Measurements from ENCODE around the gene ARL4A. TPM values are rescaled to one million over a fixed set of nuclear protein-coding genes. Genes with fewer than 3 reads are reported as not detected.

Gene ARL4A
- total and polyA plus RNA-seq, 4 donors: 54.3 to 185 (median 77.6) TPM

- Histone ChIP-seq H3K4me3 (ENCODE audit: low read depth, low read length) (no peak overlapping the region), H3K27me3 (ENCODE audit: control insufficient read depth, insufficient read depth, low read length) (no peaks in the 10 kb centered on the region), H3K36me3 (ENCODE audit: control insufficient read depth, insufficient read depth, low read length) (no peaks in the 10 kb centered on the region), H3K27ac (ENCODE audit: low read depth, low read length) (no peak overlapping the region), H3K9me3 (ENCODE audit: control insufficient read depth, insufficient read depth, low read length) (no peaks in the 10 kb centered on the region), H3K4me1 (ENCODE audit: control insufficient read depth, insufficient read depth, low read length) (peaks cover 3% of the 10 kb centered on the region)
- WGBS (ENCODE audit: insufficient coverage): 100% methylated on average over 1 of the region's 1 CpG
- no peak for DNase-seq (ENCODE audit: low read depth in 4 of 6, low spot score in 6 of 6)
These were observed 43.8 kb downstream of the ARL4A start for GRCh38 chr7:12731214-12731656.

GRCh38 chr7:12731775-12732174 is 44.3 kb downstream of the ARL4A start:
- Histone ChIP-seq H3K9me3 (ENCODE audit: control insufficient read depth, insufficient read depth, low read length) (no peaks in the 10 kb centered on the region), H3K27me3 (ENCODE audit: control insufficient read depth, insufficient read depth, low read length) (no peaks in the 10 kb centered on the region), H3K36me3 (ENCODE audit: control insufficient read depth, insufficient read depth, low read length) (no peaks in the 10 kb centered on the region), H3K4me1 (ENCODE audit: control insufficient read depth, insufficient read depth, low read length) (peaks cover 3% of the 10 kb centered on the region), H3K4me3 (ENCODE audit: low read depth, low read length) (no peak overlapping the region), H3K27ac (ENCODE audit: low read depth, low read length) (no peak overlapping the region)
- no peak for DNase-seq (ENCODE audit: low read depth in 4 of 6, low spot score in 6 of 6)
- no CpG with 5 or more reads among the region's 2 CpGs for WGBS (ENCODE audit: insufficient coverage)

- Histone ChIP-seq H3K27me3 (ENCODE audit: control insufficient read depth, insufficient read depth, low read length) (no peaks in the 10 kb centered on the region), H3K36me3 (ENCODE audit: control insufficient read depth, insufficient read depth, low read length) (no peaks in the 10 kb centered on the region), H3K4me3 (ENCODE audit: low read depth, low read length) (no peak overlapping the region), H3K4me1 (ENCODE audit: control insufficient read depth, insufficient read depth, low read length) (peaks cover 3% of the 10 kb centered on the region), H3K9me3 (ENCODE audit: control insufficient read depth, insufficient read depth, low read length) (no peaks in the 10 kb centered on the region), H3K27ac (ENCODE audit: low read depth, low read length) (no peak overlapping the region)
- 100% methylated on average over 1 of the region's 1 CpG for WGBS (ENCODE audit: insufficient coverage)
- DNase-seq (ENCODE audit: low read depth in 4 of 6, low spot score in 6 of 6): no peak
These were observed 45.0 kb downstream of the ARL4A start for GRCh38 chr7:12732428-12732827.

- no peaks in the 10 kb centered on the region for H3K27me3 ChIP-seq (ENCODE audit: control insufficient read depth, insufficient read depth, low read length)
- H3K9me3 ChIP-seq (ENCODE audit: control insufficient read depth, insufficient read depth, low read length): no peaks in the 10 kb centered on the region
- H3K4me1 ChIP-seq (ENCODE audit: control insufficient read depth, insufficient read depth, low read length): no peaks in the 10 kb centered on the region
- no peak for DNase-seq (ENCODE audit: low read depth in 4 of 6, low spot score in 6 of 6)
- WGBS (ENCODE audit: insufficient coverage): no CpG with 5 or more reads among the region's 3 CpGs
- no peak overlapping the region for H3K27ac ChIP-seq (ENCODE audit: low read depth, low read length)
- no peak overlapping the region for H3K4me3 ChIP-seq (ENCODE audit: low read depth, low read length)
- no peaks in the 10 kb centered on the region for H3K36me3 ChIP-seq (ENCODE audit: control insufficient read depth, insufficient read depth, low read length)
These were observed 48.5 kb downstream of the ARL4A start for GRCh38 chr7:12735923-12736322.

- Histone ChIP-seq H3K4me3 (ENCODE audit: low read depth, low read length) (no peak overlapping the region), H3K36me3 (ENCODE audit: control insufficient read depth, insufficient read depth, low read length) (no peaks in the 10 kb centered on the region), H3K27me3 (ENCODE audit: control insufficient read depth, insufficient read depth, low read length) (no peaks in the 10 kb centered on the region), H3K4me1 (ENCODE audit: control insufficient read depth, insufficient read depth, low read length) (no peaks in the 10 kb centered on the region), H3K27ac (ENCODE audit: low read depth, low read length) (no peak overlapping the region), H3K9me3 (ENCODE audit: control insufficient read depth, insufficient read depth, low read length) (no peaks in the 10 kb centered on the region)
- WGBS (ENCODE audit: insufficient coverage): no CpG with 5 or more reads among the region's 1 CpG
- DNase-seq (ENCODE audit: low read depth in 4 of 6, low spot score in 6 of 6): peak in 1 of 6 donors; percentile 36
These were observed 49.9 kb downstream of the ARL4A start for GRCh38 chr7:12737373-12737772.

- H3K27me3 ChIP-seq (ENCODE audit: control insufficient read depth, insufficient read depth, low read length): no peaks in the 10 kb centered on the region
- no peak overlapping the region for H3K27ac ChIP-seq (ENCODE audit: low read depth, low read length)
- no peaks in the 10 kb centered on the region for H3K36me3 ChIP-seq (ENCODE audit: control insufficient read depth, insufficient read depth, low read length)
- DNase-seq (ENCODE audit: low read depth in 4 of 6, low spot score in 6 of 6): no peak
- no peaks in the 10 kb centered on the region for H3K4me1 ChIP-seq (ENCODE audit: control insufficient read depth, insufficient read depth, low read length)
- no peaks in the 10 kb centered on the region for H3K9me3 ChIP-seq (ENCODE audit: control insufficient read depth, insufficient read depth, low read length)
- H3K4me3 ChIP-seq (ENCODE audit: low read depth, low read length): no peak overlapping the region
- 95% methylated on average over 2 of the region's 2 CpGs for WGBS (ENCODE audit: insufficient coverage)
These were observed 50.4 kb downstream of the ARL4A start for GRCh38 chr7:12737836-12738235.

GRCh38 chr7:12738665-12739064 is 51.2 kb downstream of the ARL4A start:
- no peak for DNase-seq (ENCODE audit: low read depth in 4 of 6, low spot score in 6 of 6)
- no CpG with 5 or more reads among the region's 2 CpGs for WGBS (ENCODE audit: insufficient coverage)
- no peak overlapping the region for H3K27ac ChIP-seq (ENCODE audit: low read depth, low read length)

More at GRCh38 chr7:12738665-12739064, 51.2 kb downstream of the ARL4A start:
- Histone ChIP-seq H3K27me3 (ENCODE audit: control insufficient read depth, insufficient read depth, low read length) (no peaks in the 10 kb centered on the region), H3K4me3 (ENCODE audit: low read depth, low read length) (no peak overlapping the region), H3K4me1 (ENCODE audit: control insufficient read depth, insufficient read depth, low read length) (no peaks in the 10 kb centered on the region), H3K9me3 (ENCODE audit: control insufficient read depth, insufficient read depth, low read length) (no peaks in the 10 kb centered on the region), H3K36me3 (ENCODE audit: control insufficient read depth, insufficient read depth, low read length) (no peaks in the 10 kb centered on the region)

Small RNA genes lying within 50 kb of the gene (small RNA-seq; reads per million reads assigned to genes)
- gene RF00264 (ENCODE audit: low replicate concordance): not detected

Other genes starting within 250 kb of the ARL4A start
- gene SCIN, start 116.9 kb upstream of the ARL4A start, total RNA-seq: 1 to 10 TPM; 7.5 to 9.0 TPM
- 10 to 100 TPM in 1 of 2 donors, 1 to 10 TPM in 1; 7.8 to 17.0 TPM for gene SCIN, start 116.9 kb upstream of the ARL4A start, polyA plus RNA-seq (ENCODE audit: insufficient read length in 2 of 2)